ENCODE measurements around the gene MLLT3. TPM values are rescaled to one million over a fixed set of nuclear protein-coding genes. Genes with fewer than 3 reads are reported as not detected.

MLLT3 gene
- total RNA-seq, 1 donor from 2014 or later: 39.1 TPM

GRCh38 chr9:20495098-20495497 lies 127.2 kb downstream of the MLLT3 start:
- H2AFZ ChIP-seq (replicated peaks): no peak overlapping the region
- Mint-ChIP-seq H3K9me3 (no peaks in the 10 kb centered on the region), H3K4me3 (no peak overlapping the region), H3K27me3 (ENCODE audit: insufficient read depth, low read depth) (peaks cover 2% of the 10 kb centered on the region), H3K4me1 (peaks cover 7% of the 10 kb centered on the region), H3K36me3 (peaks cover 2% of the 10 kb centered on the region), H3K27ac (no peak overlapping the region)
- no peaks in the 10 kb centered on the region for H3K79me2 ChIP-seq (ENCODE audit: low read depth)
- H3F3A ChIP-seq (ENCODE audit: low read depth): no peaks in the 10 kb centered on the region
- no peak overlapping the region for H3K27ac ChIP-seq
- peaks cover 6% of the 10 kb centered on the region for H3K4me1 ChIP-seq
- TF ChIP-seq EZH2 (IDR thresholded peaks at IDR 0.05): no peak
- TF ChIP-seq, protein P1, sequence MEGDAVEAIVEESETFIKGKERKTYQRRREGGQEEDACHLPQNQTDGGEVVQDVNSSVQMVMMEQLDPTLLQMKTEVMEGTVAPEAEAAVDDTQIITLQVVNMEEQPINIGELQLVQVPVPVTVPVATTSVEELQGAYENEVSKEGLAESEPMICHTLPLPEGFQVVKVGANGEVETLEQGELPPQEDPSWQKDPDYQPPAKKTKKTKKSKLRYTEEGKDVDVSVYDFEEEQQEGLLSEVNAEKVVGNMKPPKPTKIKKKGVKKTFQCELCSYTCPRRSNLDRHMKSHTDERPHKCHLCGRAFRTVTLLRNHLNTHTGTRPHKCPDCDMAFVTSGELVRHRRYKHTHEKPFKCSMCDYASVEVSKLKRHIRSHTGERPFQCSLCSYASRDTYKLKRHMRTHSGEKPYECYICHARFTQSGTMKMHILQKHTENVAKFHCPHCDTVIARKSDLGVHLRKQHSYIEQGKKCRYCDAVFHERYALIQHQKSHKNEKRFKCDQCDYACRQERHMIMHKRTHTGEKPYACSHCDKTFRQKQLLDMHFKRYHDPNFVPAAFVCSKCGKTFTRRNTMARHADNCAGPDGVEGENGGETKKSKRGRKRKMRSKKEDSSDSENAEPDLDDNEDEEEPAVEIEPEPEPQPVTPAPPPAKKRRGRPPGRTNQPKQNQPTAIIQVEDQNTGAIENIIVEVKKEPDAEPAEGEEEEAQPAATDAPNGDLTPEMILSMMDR (IDR thresholded peaks at IDR 0.05): no peak
- TF ChIP-seq EZH2phosphoT487 (IDR thresholded peaks at IDR 0.05): no peak
- H3K27me3 ChIP-seq: no peaks in the 10 kb centered on the region
- H3K4me3 ChIP-seq: no peak overlapping the region
- H3K36me3 ChIP-seq: no peaks in the 10 kb centered on the region
- H3K4me2 ChIP-seq: no peak overlapping the region
- DNase-seq (ENCODE audit: low spot score): peak; percentile 9
- no peaks in the 10 kb centered on the region for H3K9me3 ChIP-seq (ENCODE audit: low read depth)
- H4K20me1 ChIP-seq (ENCODE audit: low read depth): no peaks in the 10 kb centered on the region
- H3K9ac ChIP-seq: no peak overlapping the region

DNA sequence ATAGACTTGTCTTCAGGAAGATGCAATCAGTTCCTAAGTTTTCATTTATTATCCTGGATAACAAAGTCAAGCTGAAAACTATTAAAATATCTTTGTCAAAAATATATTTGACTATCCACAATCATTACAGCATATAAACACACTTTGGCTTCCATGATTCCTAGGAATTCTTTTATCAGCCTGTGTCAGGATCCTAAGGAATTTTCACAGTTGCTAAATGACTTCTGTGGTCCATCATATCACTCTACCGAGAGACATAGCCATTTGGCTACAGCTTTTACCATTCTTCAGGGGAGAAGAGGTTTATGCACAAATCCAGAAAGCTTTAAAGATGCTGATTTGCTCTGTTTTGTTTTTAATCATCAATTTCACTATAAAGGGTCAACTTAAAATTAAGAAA lies 128.3 kb downstream of the MLLT3 start:
- Histone ChIP-seq H3K79me2 (ENCODE audit: low read depth) (no peaks in the 10 kb centered on the region), H4K20me1 (ENCODE audit: low read depth) (peaks cover 2% of the 10 kb centered on the region), H3K36me3 (no peaks in the 10 kb centered on the region), H2AFZ (replicated peaks) (no peak overlapping the region), H3K4me1 (peaks cover 6% of the 10 kb centered on the region), H3K4me3 (no peak overlapping the region), H3K9ac (no peak overlapping the region), H3F3A (ENCODE audit: low read depth) (no peaks in the 10 kb centered on the region), H3K27ac (no peak overlapping the region), H3K9me3 (ENCODE audit: low read depth) (no peaks in the 10 kb centered on the region), H3K4me2 (no peak overlapping the region), H3K27me3 (no peaks in the 10 kb centered on the region)
- no peak for DNase-seq (ENCODE audit: low spot score)
- Mint-ChIP-seq H3K9me3 (no peaks in the 10 kb centered on the region), H3K27me3 (ENCODE audit: insufficient read depth, low read depth) (peaks cover 2% of the 10 kb centered on the region), H3K4me3 (no peak overlapping the region), H3K27ac (no peak overlapping the region), H3K36me3 (peaks cover 2% of the 10 kb centered on the region), H3K4me1 (peaks cover 9% of the 10 kb centered on the region)
- no peak for TF ChIP-seq EZH2 (IDR thresholded peaks at IDR 0.05)
- TF ChIP-seq, protein P1 (IDR thresholded peaks at IDR 0.05): no peak
- no peak for TF ChIP-seq EZH2phosphoT487 (IDR thresholded peaks at IDR 0.05)

GRCh38 chr9:20492772-20493171 lies 129.5 kb downstream of the MLLT3 start:
- H3K27ac ChIP-seq: no peak overlapping the region
- H3K4me2 ChIP-seq: no peak overlapping the region
- H3F3A ChIP-seq (ENCODE audit: low read depth): no peaks in the 10 kb centered on the region
- H3K27me3 Mint-ChIP-seq (ENCODE audit: insufficient read depth, low read depth): peaks cover 2% of the 10 kb centered on the region
- peaks cover 6% of the 10 kb centered on the region for H4K20me1 ChIP-seq (ENCODE audit: low read depth)
- H3K9me3 ChIP-seq (ENCODE audit: low read depth): no peaks in the 10 kb centered on the region
- peaks cover 9% of the 10 kb centered on the region for H3K4me1 ChIP-seq
- H3K36me3 ChIP-seq: no peaks in the 10 kb centered on the region
- H2AFZ ChIP-seq (replicated peaks): no peak overlapping the region
- no peaks in the 10 kb centered on the region for H3K27me3 ChIP-seq
- no peaks in the 10 kb centered on the region for H3K36me3 Mint-ChIP-seq
- no peaks in the 10 kb centered on the region for H3K79me2 ChIP-seq (ENCODE audit: low read depth)
- no peak overlapping the region for H3K4me3 Mint-ChIP-seq
- no peaks in the 10 kb centered on the region for H3K9me3 Mint-ChIP-seq
- no peak overlapping the region for H3K9ac ChIP-seq
- no peak for DNase-seq (ENCODE audit: low spot score)
- TF ChIP-seq EZH2phosphoT487 (IDR thresholded peaks at IDR 0.05) (no peak), EZH2 (IDR thresholded peaks at IDR 0.05) (no peak)
- TF ChIP-seq, protein P1 (IDR thresholded peaks at IDR 0.05): no peak
- H3K27ac Mint-ChIP-seq: no peak overlapping the region
- peaks cover 15% of the 10 kb centered on the region for H3K4me1 Mint-ChIP-seq
- H3K4me3 ChIP-seq: no peak overlapping the region
